ENCODE data around the gene C9orf50.

Gene C9orf50

GRCh38 chr9:129631674-129632129 lies 10.8 kb upstream of the C9orf50 start:
- peak overlapping the region in 1 of 3 experiments; percentile 26 for H3K4me3 Mint-ChIP-seq
- H3K27me3 Mint-ChIP-seq (ENCODE audit: low read depth): no peaks in the 10 kb centered on the region

GRCh38 chr9:129630967-129631673 lies 10.2 kb upstream of the C9orf50 start:
- Mint-ChIP-seq H3K4me1 (peaks cover 47% of the 10 kb centered on the region), H3K9me3 (no peaks in the 10 kb centered on the region), H3K27me3 (ENCODE audit: low read depth) (no peaks in the 10 kb centered on the region), H3K4me3 (peak overlapping the region in 2 of 3 experiments; percentile 22 to 23), H3K36me3 (ENCODE audit: low read depth) (peaks cover 26% of the 10 kb centered on the region), H3K27ac (peak overlapping the region; percentile 11 to 62 (median 60))
- TF ChIP-seq CTCF (IDR thresholded peaks at IDR 0.05; ENCODE audit: unreplicated experiment in 3 of 3): no peak

More at GRCh38 chr9:129631674-129632129, 10.8 kb upstream of the C9orf50 start:
- H3K4me1 Mint-ChIP-seq: peaks cover 43% of the 10 kb centered on the region
- peaks cover 26% of the 10 kb centered on the region for H3K36me3 Mint-ChIP-seq (ENCODE audit: low read depth)
- no peak for TF ChIP-seq CTCF (IDR thresholded peaks at IDR 0.05; ENCODE audit: unreplicated experiment in 3 of 3)
- H3K27ac Mint-ChIP-seq: peak overlapping the region; percentile 11 to 62 (median 60)
- H3K9me3 Mint-ChIP-seq: no peaks in the 10 kb centered on the region

GRCh38 chr9:129629251-129629820 lies 8.4 kb upstream of the C9orf50 start:
- H3K4me3 Mint-ChIP-seq: peak overlapping the region; percentile 79 to 87 (median 86)
- H3K36me3 Mint-ChIP-seq (ENCODE audit: low read depth): peaks cover 14% of the 10 kb centered on the region
- H3K27ac Mint-ChIP-seq: peak overlapping the region; percentile 55 to 82 (median 78)
- H3K9me3 Mint-ChIP-seq: no peaks in the 10 kb centered on the region
- no peaks in the 10 kb centered on the region for H3K27me3 Mint-ChIP-seq (ENCODE audit: low read depth)
- no peak for TF ChIP-seq CTCF (IDR thresholded peaks at IDR 0.05; ENCODE audit: unreplicated experiment in 3 of 3)
- peaks cover 48% of the 10 kb centered on the region for H3K4me1 Mint-ChIP-seq

GRCh38 chr9:129628709-129629108 lies 7.8 kb upstream of the C9orf50 start:
- H3K4me1 Mint-ChIP-seq: peaks cover 51% of the 10 kb centered on the region
- H3K27me3 Mint-ChIP-seq (ENCODE audit: low read depth): no peaks in the 10 kb centered on the region
- H3K4me3 Mint-ChIP-seq: peak overlapping the region; percentile 79 to 87 (median 86)
- H3K36me3 Mint-ChIP-seq (ENCODE audit: low read depth): peaks cover 10% of the 10 kb centered on the region
- H3K9me3 Mint-ChIP-seq: no peaks in the 10 kb centered on the region
- no peak for TF ChIP-seq CTCF (IDR thresholded peaks at IDR 0.05; ENCODE audit: unreplicated experiment in 3 of 3)
- peak overlapping the region; percentile 55 to 82 (median 78) for H3K27ac Mint-ChIP-seq

- Mint-ChIP-seq H3K27me3 (ENCODE audit: low read depth) (no peaks in the 10 kb centered on the region), H3K36me3 (ENCODE audit: low read depth) (peaks cover 10% of the 10 kb centered on the region), H3K27ac (peak overlapping the region; percentile 78 to 85 (median 82)), H3K4me1 (peaks cover 54% of the 10 kb centered on the region), H3K9me3 (no peaks in the 10 kb centered on the region), H3K4me3 (peak overlapping the region; percentile 79 to 87 (median 86))
- TF ChIP-seq CTCF (IDR thresholded peaks at IDR 0.05; ENCODE audit: unreplicated experiment in 3 of 3): no peak
Measured at GRCh38 chr9:129627556-129628440, 6.9 kb upstream of the C9orf50 start.
